Measurements from ENCODE around the gene ABCC5.
A peak's percentile ranks its signal among the peaks of the same experiment; 100 is the strongest.

ABCC5 gene

DNA sequence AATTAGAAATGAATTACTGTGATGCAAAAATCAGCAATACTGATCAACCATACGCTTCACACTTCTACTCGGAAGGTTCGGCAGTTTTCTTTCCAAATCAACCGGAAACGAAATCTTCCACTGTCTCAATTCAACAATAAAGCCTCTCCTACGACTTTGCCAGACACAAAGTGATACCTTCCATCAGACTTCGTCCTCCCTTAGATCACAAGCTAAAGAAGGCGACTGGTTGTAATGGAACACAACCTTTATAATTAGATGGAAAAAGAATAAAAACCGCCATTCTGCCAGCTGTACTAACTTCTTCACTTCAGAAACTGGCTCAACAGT lies 133.6 kb downstream of the ABCC5 start:
- DNase-seq = peak; percentile 34
- Histone ChIP-seq H3K9me3 (replicated peaks; ENCODE audit: insufficient read depth, low read length) (no peaks in the 10 kb centered on the region), H2AFZ (ENCODE audit: low read length) (peak overlapping the region; percentile 96), H3K36me3 (replicated peaks; ENCODE audit: insufficient read depth, low read length) (no peaks in the 10 kb centered on the region), H3F3A (ENCODE audit: insufficient read depth, low read length) (no peaks in the 10 kb centered on the region), H3K4me3 (ENCODE audit: low read length) (peak overlapping the region; percentile 91), H3K9me2 (replicated peaks; ENCODE audit: insufficient read depth, low read length) (no peaks in the 10 kb centered on the region), H3K27me3 (replicated peaks; ENCODE audit: insufficient read depth, low read length) (no peaks in the 10 kb centered on the region), H3K9ac (ENCODE audit: low read length) (peak overlapping the region; percentile 78), H3K27ac (ENCODE audit: low read length) (peak overlapping the region; percentile 22; the same call in 1 of the 2 replicates), H3K4me1 (ENCODE audit: low read length) (peaks cover 6% of the 10 kb centered on the region), H4K20me1 (ENCODE audit: insufficient read depth, low read length) (no peaks in the 10 kb centered on the region), H3K79me2 (ENCODE audit: low read length) (peaks cover 53% of the 10 kb centered on the region), H3K4me2 (ENCODE audit: low read depth, low read length) (peak overlapping the region; percentile 81)
- TF ChIP-seq EZH2 (optimal IDR thresholded peaks at IDR 0.05; ENCODE audit: low read depth, low read length) (no peak), EZH2phosphoT487 (IDR thresholded peaks at IDR 0.05; ENCODE audit: low read length) (no peak)
- TF ChIP-seq, protein P1, sequence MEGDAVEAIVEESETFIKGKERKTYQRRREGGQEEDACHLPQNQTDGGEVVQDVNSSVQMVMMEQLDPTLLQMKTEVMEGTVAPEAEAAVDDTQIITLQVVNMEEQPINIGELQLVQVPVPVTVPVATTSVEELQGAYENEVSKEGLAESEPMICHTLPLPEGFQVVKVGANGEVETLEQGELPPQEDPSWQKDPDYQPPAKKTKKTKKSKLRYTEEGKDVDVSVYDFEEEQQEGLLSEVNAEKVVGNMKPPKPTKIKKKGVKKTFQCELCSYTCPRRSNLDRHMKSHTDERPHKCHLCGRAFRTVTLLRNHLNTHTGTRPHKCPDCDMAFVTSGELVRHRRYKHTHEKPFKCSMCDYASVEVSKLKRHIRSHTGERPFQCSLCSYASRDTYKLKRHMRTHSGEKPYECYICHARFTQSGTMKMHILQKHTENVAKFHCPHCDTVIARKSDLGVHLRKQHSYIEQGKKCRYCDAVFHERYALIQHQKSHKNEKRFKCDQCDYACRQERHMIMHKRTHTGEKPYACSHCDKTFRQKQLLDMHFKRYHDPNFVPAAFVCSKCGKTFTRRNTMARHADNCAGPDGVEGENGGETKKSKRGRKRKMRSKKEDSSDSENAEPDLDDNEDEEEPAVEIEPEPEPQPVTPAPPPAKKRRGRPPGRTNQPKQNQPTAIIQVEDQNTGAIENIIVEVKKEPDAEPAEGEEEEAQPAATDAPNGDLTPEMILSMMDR (IDR thresholded peaks at IDR 0.05; ENCODE audit: low read length) = no peak

DNA sequence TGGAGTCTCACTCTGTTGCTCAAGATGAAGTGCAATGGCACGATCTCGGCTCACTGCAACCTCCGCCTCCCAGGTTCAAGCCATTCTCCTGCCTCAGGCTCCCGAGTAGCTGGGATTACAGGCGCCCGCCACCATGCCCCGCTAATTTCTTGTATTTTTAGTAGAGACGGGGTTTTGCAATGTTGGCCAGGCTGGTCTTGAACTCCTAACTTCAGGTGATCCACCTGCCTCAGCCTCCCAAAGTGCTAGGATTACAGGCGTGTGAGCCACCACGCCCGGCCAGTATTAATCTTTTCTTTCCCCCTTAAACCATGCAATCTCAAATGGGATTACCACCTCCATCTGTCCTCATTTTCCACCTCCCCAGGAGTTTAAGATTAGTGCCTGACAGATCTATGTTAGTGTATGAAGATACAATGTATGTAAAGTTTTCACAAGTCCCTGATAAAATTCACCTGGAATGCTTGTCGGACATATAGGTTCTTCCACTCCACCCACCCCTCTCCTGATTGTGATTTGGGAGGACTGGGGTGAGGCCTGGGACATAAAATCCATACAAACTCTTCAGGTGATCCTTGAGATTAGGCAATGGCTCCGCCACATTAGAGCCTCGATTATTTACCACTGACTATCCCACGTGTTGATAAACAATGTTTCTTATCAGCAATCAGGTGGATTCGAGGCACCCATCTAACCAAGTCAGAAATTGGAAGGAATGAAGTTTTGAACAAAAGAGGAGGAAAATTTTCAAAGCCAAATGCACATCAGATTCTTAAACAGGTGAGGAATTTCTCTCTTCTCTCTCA lies 134.2 kb downstream of the ABCC5 start:
- no peaks in the 10 kb centered on the region for H3K27me3 ChIP-seq (replicated peaks; ENCODE audit: insufficient read depth, low read length)
- H3K9me3 ChIP-seq (replicated peaks; ENCODE audit: insufficient read depth, low read length) = no peaks in the 10 kb centered on the region
- no peaks in the 10 kb centered on the region for H3K36me3 ChIP-seq (replicated peaks; ENCODE audit: insufficient read depth, low read length)
- peak overlapping the region; percentile 78 for H3K9ac ChIP-seq (ENCODE audit: low read length)
- peak overlapping the region; percentile 91 for H3K4me3 ChIP-seq (ENCODE audit: low read length)
- TF ChIP-seq EZH2phosphoT487 (IDR thresholded peaks at IDR 0.05; ENCODE audit: low read length) (no peak), EZH2 (optimal IDR thresholded peaks at IDR 0.05; ENCODE audit: low read depth, low read length) (no peak)
- TF ChIP-seq, protein P1 (IDR thresholded peaks at IDR 0.05; ENCODE audit: low read length) = no peak
- peak overlapping the region; percentile 81 for H3K4me2 ChIP-seq (ENCODE audit: low read depth, low read length)
- no peaks in the 10 kb centered on the region for H3K9me2 ChIP-seq (replicated peaks; ENCODE audit: insufficient read depth, low read length)
- DNase-seq = no peak
- no peak overlapping the region for H3K27ac ChIP-seq (ENCODE audit: low read length)
- no peak overlapping the region for H2AFZ ChIP-seq (ENCODE audit: low read length)
- peaks cover 6% of the 10 kb centered on the region for H3K4me1 ChIP-seq (ENCODE audit: low read length)
- peaks cover 58% of the 10 kb centered on the region for H3K79me2 ChIP-seq (ENCODE audit: low read length)
- H3F3A ChIP-seq (ENCODE audit: insufficient read depth, low read length) = no peaks in the 10 kb centered on the region
- no peaks in the 10 kb centered on the region for H4K20me1 ChIP-seq (ENCODE audit: insufficient read depth, low read length)

DNA sequence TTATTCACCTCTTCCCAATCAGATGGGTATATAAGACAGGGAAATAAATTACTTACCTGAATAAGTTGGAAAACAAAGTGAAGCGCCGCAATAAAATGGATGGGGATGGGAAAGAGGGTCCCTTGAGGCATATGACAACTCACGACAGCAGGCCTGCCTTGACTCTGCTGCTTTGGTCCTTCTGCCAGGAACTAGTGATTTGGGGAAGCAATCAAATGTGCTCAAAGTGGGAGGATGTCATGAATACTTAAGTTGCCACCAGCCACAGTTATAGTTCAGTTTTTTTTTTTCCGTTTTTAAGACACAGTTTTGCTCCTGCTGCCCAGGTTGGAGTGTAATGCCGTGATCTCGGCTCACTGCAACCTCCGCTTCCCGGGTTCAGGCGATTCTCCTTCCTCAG lies 137.6 kb downstream of the ABCC5 start:
- Histone ChIP-seq H3K4me3 (ENCODE audit: low read length) (no peak overlapping the region), H3K4me2 (ENCODE audit: low read depth, low read length) (no peak overlapping the region), H3K27ac (ENCODE audit: low read length) (no peak overlapping the region), H3K4me1 (ENCODE audit: low read length) (peaks cover 6% of the 10 kb centered on the region), H3K27me3 (replicated peaks; ENCODE audit: insufficient read depth, low read length) (no peaks in the 10 kb centered on the region), H3F3A (ENCODE audit: insufficient read depth, low read length) (no peaks in the 10 kb centered on the region), H2AFZ (ENCODE audit: low read length) (no peak overlapping the region), H3K9me2 (replicated peaks; ENCODE audit: insufficient read depth, low read length) (no peaks in the 10 kb centered on the region), H3K79me2 (ENCODE audit: low read length) (peaks cover 89% of the 10 kb centered on the region), H3K9me3 (replicated peaks; ENCODE audit: insufficient read depth, low read length) (no peaks in the 10 kb centered on the region), H3K9ac (ENCODE audit: low read length) (no peak overlapping the region), H3K36me3 (replicated peaks; ENCODE audit: insufficient read depth, low read length) (no peaks in the 10 kb centered on the region), H4K20me1 (ENCODE audit: insufficient read depth, low read length) (no peaks in the 10 kb centered on the region)
- TF ChIP-seq EZH2 (optimal IDR thresholded peaks at IDR 0.05; ENCODE audit: low read depth, low read length) (no peak), EZH2phosphoT487 (IDR thresholded peaks at IDR 0.05; ENCODE audit: low read length) (no peak)
- TF ChIP-seq, protein P1 (IDR thresholded peaks at IDR 0.05; ENCODE audit: low read length) = no peak
- DNase-seq = no peak

All from MM.1S (cell line).